ENCODE data around the gene SATB2.

Gene SATB2

DNA sequence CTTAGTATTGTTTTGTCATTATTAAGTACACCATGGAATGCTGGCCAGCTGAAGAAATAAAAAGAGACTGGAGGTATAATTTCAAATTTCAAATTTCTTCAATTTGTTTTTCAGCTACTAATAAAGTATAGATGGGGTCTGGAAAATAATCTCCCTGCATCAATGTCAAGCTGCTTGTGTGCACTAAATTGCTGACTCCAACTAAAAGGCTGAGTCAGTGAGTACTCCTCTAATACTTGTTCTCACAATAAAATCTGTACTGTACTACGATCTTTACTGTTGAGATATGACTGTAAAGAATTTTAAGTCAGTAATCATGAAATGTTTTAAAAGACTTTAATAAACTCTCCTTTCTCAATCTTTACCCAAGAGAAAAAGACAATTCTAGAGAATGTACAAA is 131.9 kb downstream of the SATB2 start:
- DNase-seq (ENCODE audit: low read depth) = no peak

GRCh38 chr2:199322151-199322550 is 135.6 kb downstream of the SATB2 start:
- no peak for DNase-seq (ENCODE audit: low read depth)

- no peak for DNase-seq (ENCODE audit: low read depth)
Measured at GRCh38 chr2:199317646-199318045, 140.1 kb downstream of the SATB2 start.

DNA sequence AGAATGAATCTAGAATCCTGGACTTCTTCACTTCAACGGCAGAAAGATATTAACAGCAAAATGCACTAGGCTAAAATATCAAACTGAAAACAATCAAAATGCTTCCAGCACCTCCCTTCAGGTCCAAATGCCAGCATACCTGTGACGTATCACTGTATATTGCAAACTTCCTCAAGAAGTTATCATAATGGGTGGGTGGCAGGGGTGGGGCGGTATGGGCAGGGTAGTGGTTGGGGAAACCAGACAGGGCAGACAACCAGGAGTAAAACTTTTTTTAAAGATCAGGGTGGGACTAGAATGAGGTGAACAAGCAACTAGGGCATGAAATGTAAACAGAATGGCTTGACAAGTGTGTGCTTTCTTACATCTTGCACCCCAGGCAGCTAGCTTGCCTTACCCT is 140.9 kb downstream of the SATB2 start:
- no peak for DNase-seq (ENCODE audit: low read depth)

DNA sequence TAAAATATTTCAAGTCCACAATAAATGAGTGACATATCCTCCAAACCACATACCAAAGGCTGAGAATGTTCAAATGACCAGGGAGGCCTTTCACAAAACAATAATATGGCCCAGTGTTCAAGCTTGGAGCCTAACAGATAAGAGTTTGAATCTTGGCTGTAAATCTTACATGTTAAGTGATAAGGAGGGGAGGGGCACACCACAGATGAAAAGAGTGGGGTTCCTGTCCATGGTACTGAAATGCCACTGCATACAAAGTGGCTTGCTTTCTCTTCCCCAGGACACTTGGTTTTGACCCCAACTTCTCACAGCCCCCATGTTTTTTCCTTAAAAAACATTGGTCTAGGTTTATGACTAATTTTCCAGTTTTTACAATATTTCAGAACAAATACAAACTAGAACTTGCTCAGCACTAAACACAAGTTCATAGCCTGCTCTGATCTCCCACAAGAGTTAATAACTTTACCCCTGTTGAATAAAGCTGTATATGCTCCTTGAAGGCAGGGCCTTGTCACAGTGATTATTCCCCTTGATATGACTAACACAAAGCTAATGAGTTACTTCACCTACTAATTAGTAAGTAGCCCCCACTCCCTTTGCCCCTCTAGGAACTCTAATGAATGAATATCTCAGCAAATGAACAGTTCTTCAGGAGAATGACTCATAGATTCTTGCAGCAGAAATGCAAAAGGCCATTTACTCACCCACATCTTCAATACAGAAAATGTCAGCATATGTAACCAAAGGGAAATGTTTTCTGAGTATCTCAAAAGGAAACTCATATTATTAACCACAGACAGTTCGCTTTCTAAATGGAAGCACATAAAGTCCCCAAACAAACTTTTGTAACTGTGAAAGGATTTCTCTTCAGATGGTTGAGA is 142.2 kb downstream of the SATB2 start:
- DNase-seq (ENCODE audit: low read depth) = no peak

DNA sequence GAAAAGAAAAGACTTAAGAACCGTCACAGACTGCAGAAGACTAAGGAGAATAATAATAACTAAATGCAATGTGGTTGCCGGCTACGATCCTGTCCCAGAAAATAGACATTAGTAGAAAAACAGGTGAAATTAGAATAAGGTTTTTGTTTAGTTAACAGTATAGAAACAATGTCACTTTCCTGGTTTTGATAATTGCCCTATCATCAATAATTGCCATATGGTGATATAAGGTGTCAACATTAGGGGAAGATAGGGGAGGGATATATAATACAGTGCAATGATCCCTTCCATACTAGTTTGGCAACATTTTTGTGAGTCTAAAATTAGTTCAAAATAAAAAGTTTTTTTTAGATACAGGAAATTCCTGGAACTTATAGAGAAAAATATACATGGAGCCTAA is 144.8 kb downstream of the SATB2 start:
- DNase-seq (ENCODE audit: low read depth) = no peak

DNA sequence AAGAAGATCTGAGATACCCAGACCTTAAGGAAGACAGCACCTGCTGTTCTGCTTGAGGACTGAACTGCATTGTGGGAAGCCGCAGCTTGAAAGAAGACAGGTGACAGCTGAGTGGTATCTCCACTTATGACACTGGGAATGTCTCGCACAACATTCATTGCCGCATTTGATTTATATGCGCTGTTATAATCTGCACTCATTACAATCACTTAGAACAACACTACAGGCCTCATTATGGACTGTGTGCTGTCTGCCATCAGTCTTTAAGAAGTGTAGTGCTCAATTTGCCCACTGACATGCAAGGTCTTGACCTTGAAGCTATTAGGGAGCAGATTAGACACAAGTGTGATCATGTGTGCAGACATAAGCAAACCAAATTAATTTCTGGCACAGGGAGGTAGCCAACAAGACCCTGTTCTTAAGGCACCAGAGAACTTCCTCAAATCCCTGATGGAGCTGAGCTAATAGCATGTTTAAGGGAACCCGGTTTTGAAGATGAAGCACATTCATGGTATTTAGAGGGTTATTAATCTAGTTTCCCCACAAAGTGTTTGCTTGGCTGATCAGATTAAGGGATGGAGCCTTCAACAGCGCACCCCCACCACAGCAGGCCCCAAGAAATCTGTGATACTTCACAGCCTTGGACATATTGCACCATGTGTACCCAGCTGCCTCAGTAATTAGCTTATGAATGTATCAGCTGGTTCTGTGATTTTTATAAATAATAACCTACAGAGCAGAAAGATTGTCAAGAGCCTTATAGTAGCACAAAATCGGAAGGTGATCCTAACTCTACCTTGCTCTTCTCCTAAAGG is 146.8 kb downstream of the SATB2 start:
- no peak for DNase-seq (ENCODE audit: low read depth)

DNA sequence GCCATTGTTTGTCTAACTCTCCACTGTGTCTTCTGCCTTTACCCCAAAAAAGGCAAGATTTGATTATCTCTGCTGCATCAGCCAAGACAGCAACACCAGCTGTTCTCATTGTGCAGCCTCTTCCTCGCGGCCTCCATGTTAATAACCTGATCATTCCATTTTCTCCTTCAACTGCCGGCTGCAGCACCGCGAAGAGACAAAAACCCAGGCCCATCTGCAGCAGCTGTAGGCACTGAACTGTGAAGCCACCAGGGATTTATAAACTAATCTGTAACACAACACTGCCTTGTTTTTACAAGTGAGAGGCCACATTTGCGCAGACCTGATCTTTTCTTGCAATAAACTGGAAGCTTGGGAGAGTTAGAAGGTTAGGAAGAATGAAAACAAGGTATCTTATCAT is 147.8 kb downstream of the SATB2 start:
- no peak for DNase-seq (ENCODE audit: low read depth)

- DNase-seq (ENCODE audit: low read depth) = no peak
Measured at GRCh38 chr2:199309411-199309810, 148.3 kb downstream of the SATB2 start.

DNA sequence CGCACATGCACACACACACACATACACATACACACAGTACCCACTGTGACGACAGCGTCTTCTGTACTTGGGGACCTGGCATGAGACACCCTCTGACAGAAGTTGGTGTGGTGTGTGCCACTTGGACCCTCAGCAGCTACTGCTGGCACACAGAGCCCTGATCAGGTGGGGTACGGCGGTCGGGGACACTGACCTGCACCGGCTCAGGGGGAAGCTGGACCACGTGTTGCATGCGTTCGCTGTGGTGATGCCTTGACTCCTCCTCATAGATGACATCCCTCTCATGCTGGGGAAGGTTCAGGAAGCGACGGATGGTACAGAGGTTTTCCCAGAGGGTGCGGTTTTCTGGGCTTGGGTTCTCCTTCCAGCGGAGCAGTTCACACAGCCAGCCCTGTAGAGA is 149.2 kb downstream of the SATB2 start:
- DNase-seq (ENCODE audit: low read depth) = no peak

DNA sequence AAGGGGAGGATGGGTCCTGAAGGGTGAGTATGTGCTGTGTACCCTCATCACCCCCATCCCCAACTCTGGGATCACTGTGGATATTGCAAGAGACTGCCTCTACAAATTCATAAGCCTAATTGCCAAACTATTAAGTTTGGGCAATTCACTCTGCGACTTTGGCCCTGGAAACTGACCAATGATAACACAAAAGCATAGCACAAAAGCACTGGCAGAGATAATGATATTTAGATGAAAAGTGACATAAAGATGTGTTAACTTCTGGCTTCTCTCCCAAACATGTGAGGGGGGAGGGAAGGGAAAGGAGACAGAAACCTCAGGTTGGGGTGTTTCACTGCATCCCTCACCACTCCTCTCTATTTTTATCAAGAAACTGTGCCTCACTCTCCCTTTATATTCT is 150.3 kb downstream of the SATB2 start:
- no peak for DNase-seq (ENCODE audit: low read depth)

DNA sequence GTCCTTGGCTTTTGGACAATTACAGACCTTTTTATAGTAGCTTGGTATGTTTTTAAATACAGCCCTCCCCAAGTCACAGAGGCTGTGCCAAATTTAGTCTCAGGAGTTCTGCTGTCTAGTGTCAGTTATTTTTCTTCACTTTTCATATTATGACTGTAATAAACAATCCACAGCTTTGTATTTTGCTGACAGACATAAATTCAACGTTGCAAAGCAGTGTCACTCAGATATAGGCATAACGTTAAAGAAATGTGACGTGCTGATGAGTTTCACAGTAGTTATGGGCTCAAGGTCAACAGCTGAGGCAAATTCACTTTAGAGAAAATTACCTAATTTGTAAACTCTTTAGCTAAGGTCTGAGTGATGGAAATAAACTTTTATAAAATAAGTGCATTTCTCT is 151.6 kb downstream of the SATB2 start:
- no peak for DNase-seq (ENCODE audit: low read depth)

GRCh38 chr2:199303728-199304177 is 154.0 kb downstream of the SATB2 start:
- DNase-seq (ENCODE audit: low read depth) = peak; percentile 20

GRCh38 chr2:199302851-199303250 is 154.9 kb downstream of the SATB2 start:
- DNase-seq (ENCODE audit: low read depth) = no peak

GRCh38 chr2:199288424-199288823 is 169.3 kb downstream of the SATB2 start:
- DNase-seq (ENCODE audit: low read depth) = no peak

- DNase-seq (ENCODE audit: low read depth) = no peak
Measured at GRCh38 chr2:199282309-199282708, 175.4 kb downstream of the SATB2 start.

- DNase-seq (ENCODE audit: low read depth) = no peak
Measured at GRCh38 chr2:199279146-199279545, 178.6 kb downstream of the SATB2 start.

GRCh38 chr2:199278099-199278498 is 179.6 kb downstream of the SATB2 start:
- no peak for DNase-seq (ENCODE audit: low read depth)

DNA sequence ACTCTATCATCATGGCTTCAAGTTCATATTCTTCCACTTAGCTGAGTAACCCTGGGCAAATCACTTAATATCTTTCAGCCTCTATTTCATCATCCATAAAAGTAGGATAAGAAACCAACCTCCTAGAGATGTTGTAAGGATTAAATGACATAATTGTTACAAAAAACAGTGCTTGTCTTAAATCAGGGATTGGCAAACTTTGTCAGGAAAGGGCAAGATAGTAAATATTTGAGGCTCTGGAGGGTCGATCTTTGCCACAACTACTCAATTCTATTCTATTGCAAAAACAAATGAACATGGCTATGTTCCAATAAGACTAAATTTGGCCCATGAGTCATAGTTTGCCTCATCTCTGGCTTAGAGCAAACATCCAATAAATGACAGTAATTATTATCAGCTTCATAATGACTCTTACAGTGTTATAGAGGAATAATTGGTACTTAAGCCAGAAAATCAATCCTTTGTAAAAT is 184.7 kb downstream of the SATB2 start:
- DNase-seq (ENCODE audit: low read depth) = peak; percentile 33

DNA sequence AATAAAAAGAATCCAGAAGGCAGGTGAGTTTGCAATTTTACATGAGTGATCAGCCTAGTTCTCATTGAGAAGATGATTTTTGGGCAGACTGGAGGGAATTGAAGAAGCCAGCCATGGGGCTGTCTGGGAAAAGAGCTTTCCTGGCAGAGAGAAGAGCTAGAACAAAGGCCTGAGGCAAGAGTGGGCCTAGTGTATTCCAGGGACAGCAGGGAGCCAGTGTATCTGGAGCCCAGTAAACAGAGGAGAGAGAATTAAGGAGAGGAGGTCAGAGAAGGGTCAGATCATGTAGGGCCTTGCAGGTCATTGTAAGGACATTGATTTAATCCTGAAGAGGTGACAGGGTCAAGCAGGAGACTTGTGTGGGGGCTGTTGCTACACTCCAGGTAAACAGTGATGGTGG is 195.8 kb downstream of the SATB2 start:
- no peak for DNase-seq (ENCODE audit: low read depth)

- no peak for DNase-seq (ENCODE audit: low read depth)
Measured at GRCh38 chr2:199261239-199261638, 196.5 kb downstream of the SATB2 start.

- DNase-seq (ENCODE audit: low read depth) = no peak
Measured at GRCh38 chr2:199259671-199260070, 198.1 kb downstream of the SATB2 start.

- DNase-seq (ENCODE audit: low read depth) = no peak
Measured at GRCh38 chr2:199258291-199258690, 199.4 kb downstream of the SATB2 start.

Data from amniotic epithelial cell (primary cell).